Prostate gland (tissue), 2 donors: ENCODE measurements around the gene THYN1.

Experiments
- POLR2AphosphoS5 ChIP-seq: sonication (generic); formaldehyde crosslinking; IDR thresholded peaks from one replicate; pipeline ENCODE4 v1.6.1; 2017; ENCODE audit warnings: antibody characterized with exemption
- TF ChIP-seq, protein P1 (sequence below), 4 experiments: fragments of 200-600 bp in 2 of 4; fragments of 450-650 bp in 2 of 4; sonication (generic) in 2 of 4; IDR thresholded peaks; 1 replicate in 3 of 4; 2 replicates in 1 of 4; pipeline ENCODE4 v1.5.1; 2016 to 2019; ENCODE audit warnings: antibody characterized with exemption in 4 of 4, mild to moderate bottlenecking in 2 of 4, moderate library complexity in 2 of 4

DNA sequence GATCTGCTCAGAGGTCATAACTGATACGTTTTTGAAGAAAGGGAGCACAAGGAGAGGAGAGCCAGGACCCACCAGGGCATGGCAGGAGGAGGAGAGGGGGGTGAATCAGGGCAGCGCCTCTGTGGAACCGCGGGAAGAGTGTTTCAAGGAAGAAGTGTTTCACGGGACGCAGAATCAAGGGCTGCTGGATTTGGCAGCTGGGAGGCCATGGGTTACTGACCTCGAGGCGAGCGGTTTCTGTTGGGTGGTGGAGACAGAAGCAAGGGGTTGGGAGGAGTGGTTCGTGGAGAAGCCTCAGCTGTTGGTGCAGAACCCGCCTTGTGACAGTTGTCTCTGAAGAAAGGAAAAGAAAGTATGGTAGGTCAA is 15.6 kb downstream of the THYN1 start:
- no peak for TF ChIP-seq POLR2AphosphoS5
- TF ChIP-seq, protein P1, sequence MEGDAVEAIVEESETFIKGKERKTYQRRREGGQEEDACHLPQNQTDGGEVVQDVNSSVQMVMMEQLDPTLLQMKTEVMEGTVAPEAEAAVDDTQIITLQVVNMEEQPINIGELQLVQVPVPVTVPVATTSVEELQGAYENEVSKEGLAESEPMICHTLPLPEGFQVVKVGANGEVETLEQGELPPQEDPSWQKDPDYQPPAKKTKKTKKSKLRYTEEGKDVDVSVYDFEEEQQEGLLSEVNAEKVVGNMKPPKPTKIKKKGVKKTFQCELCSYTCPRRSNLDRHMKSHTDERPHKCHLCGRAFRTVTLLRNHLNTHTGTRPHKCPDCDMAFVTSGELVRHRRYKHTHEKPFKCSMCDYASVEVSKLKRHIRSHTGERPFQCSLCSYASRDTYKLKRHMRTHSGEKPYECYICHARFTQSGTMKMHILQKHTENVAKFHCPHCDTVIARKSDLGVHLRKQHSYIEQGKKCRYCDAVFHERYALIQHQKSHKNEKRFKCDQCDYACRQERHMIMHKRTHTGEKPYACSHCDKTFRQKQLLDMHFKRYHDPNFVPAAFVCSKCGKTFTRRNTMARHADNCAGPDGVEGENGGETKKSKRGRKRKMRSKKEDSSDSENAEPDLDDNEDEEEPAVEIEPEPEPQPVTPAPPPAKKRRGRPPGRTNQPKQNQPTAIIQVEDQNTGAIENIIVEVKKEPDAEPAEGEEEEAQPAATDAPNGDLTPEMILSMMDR (IDR thresholded peaks at IDR 0.05) = no peak
